Transverse colon (tissue), 4 donors: ENCODE results near the gene TMEM181. TPM values are rescaled to one million over a fixed set of nuclear protein-coding genes. Genes with fewer than 3 reads are reported as not detected.
"Not testable (repeated sequence)": the region's sequence is repeated elsewhere in the genome, so short reads cannot be mapped to it uniquely, and the experiment has no call there.

Experiments used
- DNase-seq: peaks from one replicate; pipeline ENCODE4 v3.0.0-alpha.2; 2019
- H3K27ac ChIP-seq, 4 donors: fragments of 200-600 bp; sonication (generic); 2 replicates each; pipeline ENCODE4 v1.5.1; 2016 to 2018; ENCODE audit warnings: inconsistent platforms in 4 of 4
- H3K27me3 ChIP-seq: fragments of 200-600 bp; sonication (generic); 2 replicates; pipeline ENCODE4 v1.5.1; 2017; ENCODE audit warnings: inconsistent platforms
- H3K36me3 ChIP-seq, 4 donors: fragments of 200-600 bp; sonication (generic); 2 replicates each; pipeline ENCODE4 v1.5.1; 2017 to 2019; ENCODE audit warnings: inconsistent platforms in 4 of 4
- H3K4me1 ChIP-seq, 4 donors: fragments of 200-600 bp; sonication (generic); 2 replicates each; pipeline ENCODE4 v1.5.1; 2017 to 2020; ENCODE audit warnings: inconsistent platforms in 4 of 4
- H3K4me3 ChIP-seq, 4 donors: fragments of 200-600 bp; sonication (generic); 1 replicate in 1 of 4; 2 replicates in 3 of 4; pipeline versions ENCODE4 v1.5.1 to v1.6.1; 2017 to 2019; ENCODE audit warnings: inconsistent platforms in 4 of 4
- H3K9me3 ChIP-seq, 2 donors: fragments of 200-600 bp; sonication (generic); 2 replicates each; pipeline ENCODE4 v1.5.1; 2017 to 2019; ENCODE audit warnings: inconsistent platforms in 2 of 2
- CTCF ChIP-seq, 5 experiments: fragments of 200-600 bp in 3 of 5; fragments of 450-650 bp in 2 of 5; sonication (generic) in 3 of 5; IDR thresholded peaks; 1 replicate in 2 of 5; 2 replicates in 3 of 5; pipeline ENCODE4 v1.5.1; 2016 to 2017; ENCODE audit warnings: antibody characterized with exemption in 5 of 5, inconsistent platforms in 3 of 5, mild to moderate bottlenecking in 2 of 5, moderate library complexity in 1 of 5
- EP300 ChIP-seq: sonication (generic); formaldehyde crosslinking; IDR thresholded peaks from one replicate; pipeline ENCODE4 v1.6.1; 2017; ENCODE audit warnings: antibody characterized with exemption, low read depth
- POLR2A ChIP-seq: fragments of 450-650 bp; IDR thresholded peaks from one replicate; pipeline ENCODE4 v1.6.1; 2016; ENCODE audit warnings: antibody characterized with exemption, mild to moderate bottlenecking, moderate library complexity
- POLR2AphosphoS5 ChIP-seq, 3 donors: sonication (generic); formaldehyde crosslinking; IDR thresholded peaks; one replicate each; pipeline ENCODE4 v1.6.1; 2016; ENCODE audit warnings: antibody characterized with exemption in 3 of 3
- WGBS, 2 donors: methylation state at CpG; one replicate each; pipeline ENCODE4 v1.1.5; 2018; ENCODE audit warnings: low coverage in 1 of 2; 5-methylcytosine and 5-hydroxymethylcytosine counted together
- in situ Hi-C, 4 donors: fragments of 200-750 bp; cut with MboI; loops; one replicate each; pipeline versions ENCODE4 v1.15.0 to v1.15.1; 2017; ENCODE audit warnings: low sequenced_read_pairs in 3 of 4, low pct_ligation_motif_present in 1 of 4, low pct_unique_long_range_greater_than_20kb in 1 of 4
- intact Hi-C: fragments of 100-400 bp; cut with DNase I; formaldehyde crosslinking; loops from one replicate; pipeline ENCODE4 v1.15.1; 2023; ENCODE audit warnings: low total_unique reads
- total RNA-seq, 4 donors: library from RNA; depleted of rRNA; stranded (reverse); fragments of >200 nt; gene quantifications; one replicate each; pipeline ENCODE4 v1.1.0, GENCODE V29; 2016

The TMEM181 gene
- total RNA-seq, 4 donors from 2014 or later = 15.7 to 41.3 (median 34.2) TPM

- 39% methylated on average over 6 to 13 of the region's 13 CpGs for WGBS, 2 donors
- intact Hi-C loops = loop anchor here (10.0 kb wide), 1 partner anchor 381 kb away; no protein-coding TSS in a partner anchor
Observed at GRCh38 chr6:158605266-158605878, 45.5 kb downstream of the TMEM181 start.

GRCh38 chr6:158606011-158606410, 46.1 kb downstream of the TMEM181 start:
- intact Hi-C loops = loop anchor here (10.0 kb wide), 1 partner anchor 381 kb away; no protein-coding TSS in a partner anchor
- WGBS, 2 donors = 94% methylated on average over 15 of the region's 15 CpGs; no CpG with 5 or more reads in 1 of the 2 donors

More at GRCh38 chr6:158605266-158605878, 45.5 kb downstream of the TMEM181 start:
- peak; percentile 73 for DNase-seq
- peak; percentile 65 to 84 (median 74) for TF ChIP-seq CTCF (IDR thresholded peaks at IDR 0.05)
- no peak for TF ChIP-seq POLR2A
- H3K27ac ChIP-seq = no peak overlapping the region
- no peak overlapping the region for H3K4me3 ChIP-seq
- in situ Hi-C loops = loop anchor here in 3 of 4 donors (10.0 to 25.0 kb wide), 2 partner anchors 381 to 393 kb away; no protein-coding TSS in a partner anchor
- H3K27me3 ChIP-seq = no peaks in the 10 kb centered on the region
- H3K4me1 ChIP-seq = no peaks in the 10 kb centered on the region
- H3K9me3 ChIP-seq = no peaks in the 10 kb centered on the region
- peaks cover 0 to 40% (median 14%) of the 10 kb centered on the region in 4 donors for H3K36me3 ChIP-seq

GRCh38 chr6:158606935-158607334, 47.0 kb downstream of the TMEM181 start:
- DNase-seq = no peak
- in situ Hi-C loops (loop anchor here in 3 of 4 donors (10.0 to 25.0 kb wide), 2 partner anchors 382 to 395 kb away; no protein-coding TSS in a partner anchor), intact Hi-C loops (loop anchor here (10.0 kb wide), 1 partner anchor 382 kb away; no protein-coding TSS in a partner anchor)
- TF ChIP-seq CTCF (IDR thresholded peaks at IDR 0.05) = no peak
- no peak for TF ChIP-seq EP300
- no peak for TF ChIP-seq POLR2A
- no peak for TF ChIP-seq POLR2AphosphoS5 (IDR thresholded peaks at IDR 0.05)
- 95 to 100% methylated on average over 1 to 7 of the region's 7 CpGs for WGBS, 2 donors
- Histone ChIP-seq H3K36me3 (peaks cover 0 to 45% (median 16%) of the 10 kb centered on the region in 4 donors), H3K4me1 (no peaks in the 10 kb centered on the region), H3K27me3 (no peaks in the 10 kb centered on the region), H3K4me3 (no peak overlapping the region), H3K27ac (no peak overlapping the region), H3K9me3 (no peaks in the 10 kb centered on the region)

More at GRCh38 chr6:158606011-158606410, 46.1 kb downstream of the TMEM181 start:
- H3K36me3 ChIP-seq = peaks cover 0 to 43% (median 16%) of the 10 kb centered on the region in 4 donors
- not testable (repeated sequence) for H3K9me3 ChIP-seq, H3K27ac ChIP-seq, H3K4me1 ChIP-seq, H3K27me3 ChIP-seq, H3K4me3 ChIP-seq, DNase-seq
- in situ Hi-C loops = loop anchor here in 3 of 4 donors (10.0 to 25.0 kb wide), 2 partner anchors 381 to 394 kb away; no protein-coding TSS in a partner anchor

GRCh38 chr6:158607411-158608170, 47.7 kb downstream of the TMEM181 start:
- Histone ChIP-seq H3K36me3 (peaks cover 0 to 45% (median 16%) of the 10 kb centered on the region in 4 donors), H3K4me3 (no peak overlapping the region), H3K9me3 (no peaks in the 10 kb centered on the region), H3K27ac (no peak overlapping the region), H3K27me3 (no peaks in the 10 kb centered on the region), H3K4me1 (no peaks in the 10 kb centered on the region)
- WGBS, 2 donors = 89% methylated on average over 14 of the region's 14 CpGs; no CpG with 5 or more reads in 1 of the 2 donors
- intact Hi-C loops = loop anchor here (10.0 kb wide), 1 partner anchor 383 kb away; no protein-coding TSS in a partner anchor
- TF ChIP-seq CTCF (IDR thresholded peaks at IDR 0.05) = no peak
- TF ChIP-seq EP300 = no peak
- TF ChIP-seq POLR2A = no peak
- in situ Hi-C loops = loop anchor here in 3 of 4 donors (10.0 to 25.0 kb wide), 2 partner anchors 383 to 395 kb away; no protein-coding TSS in a partner anchor
- DNase-seq = no peak
